Activated CD4-positive, CD25-positive, alpha-beta regulatory T cell (primary cell): ENCODE measurements around the gene DHTKD1.

Experiments used
- DNase-seq, 4 experiments: peaks; one replicate each; lab custom pipeline; 2025; lab: John Stamatoyannopoulos, UW

Gene DHTKD1, protein sequence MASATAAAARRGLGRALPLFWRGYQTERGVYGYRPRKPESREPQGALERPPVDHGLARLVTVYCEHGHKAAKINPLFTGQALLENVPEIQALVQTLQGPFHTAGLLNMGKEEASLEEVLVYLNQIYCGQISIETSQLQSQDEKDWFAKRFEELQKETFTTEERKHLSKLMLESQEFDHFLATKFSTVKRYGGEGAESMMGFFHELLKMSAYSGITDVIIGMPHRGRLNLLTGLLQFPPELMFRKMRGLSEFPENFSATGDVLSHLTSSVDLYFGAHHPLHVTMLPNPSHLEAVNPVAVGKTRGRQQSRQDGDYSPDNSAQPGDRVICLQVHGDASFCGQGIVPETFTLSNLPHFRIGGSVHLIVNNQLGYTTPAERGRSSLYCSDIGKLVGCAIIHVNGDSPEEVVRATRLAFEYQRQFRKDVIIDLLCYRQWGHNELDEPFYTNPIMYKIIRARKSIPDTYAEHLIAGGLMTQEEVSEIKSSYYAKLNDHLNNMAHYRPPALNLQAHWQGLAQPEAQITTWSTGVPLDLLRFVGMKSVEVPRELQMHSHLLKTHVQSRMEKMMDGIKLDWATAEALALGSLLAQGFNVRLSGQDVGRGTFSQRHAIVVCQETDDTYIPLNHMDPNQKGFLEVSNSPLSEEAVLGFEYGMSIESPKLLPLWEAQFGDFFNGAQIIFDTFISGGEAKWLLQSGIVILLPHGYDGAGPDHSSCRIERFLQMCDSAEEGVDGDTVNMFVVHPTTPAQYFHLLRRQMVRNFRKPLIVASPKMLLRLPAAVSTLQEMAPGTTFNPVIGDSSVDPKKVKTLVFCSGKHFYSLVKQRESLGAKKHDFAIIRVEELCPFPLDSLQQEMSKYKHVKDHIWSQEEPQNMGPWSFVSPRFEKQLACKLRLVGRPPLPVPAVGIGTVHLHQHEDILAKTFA

DNA sequence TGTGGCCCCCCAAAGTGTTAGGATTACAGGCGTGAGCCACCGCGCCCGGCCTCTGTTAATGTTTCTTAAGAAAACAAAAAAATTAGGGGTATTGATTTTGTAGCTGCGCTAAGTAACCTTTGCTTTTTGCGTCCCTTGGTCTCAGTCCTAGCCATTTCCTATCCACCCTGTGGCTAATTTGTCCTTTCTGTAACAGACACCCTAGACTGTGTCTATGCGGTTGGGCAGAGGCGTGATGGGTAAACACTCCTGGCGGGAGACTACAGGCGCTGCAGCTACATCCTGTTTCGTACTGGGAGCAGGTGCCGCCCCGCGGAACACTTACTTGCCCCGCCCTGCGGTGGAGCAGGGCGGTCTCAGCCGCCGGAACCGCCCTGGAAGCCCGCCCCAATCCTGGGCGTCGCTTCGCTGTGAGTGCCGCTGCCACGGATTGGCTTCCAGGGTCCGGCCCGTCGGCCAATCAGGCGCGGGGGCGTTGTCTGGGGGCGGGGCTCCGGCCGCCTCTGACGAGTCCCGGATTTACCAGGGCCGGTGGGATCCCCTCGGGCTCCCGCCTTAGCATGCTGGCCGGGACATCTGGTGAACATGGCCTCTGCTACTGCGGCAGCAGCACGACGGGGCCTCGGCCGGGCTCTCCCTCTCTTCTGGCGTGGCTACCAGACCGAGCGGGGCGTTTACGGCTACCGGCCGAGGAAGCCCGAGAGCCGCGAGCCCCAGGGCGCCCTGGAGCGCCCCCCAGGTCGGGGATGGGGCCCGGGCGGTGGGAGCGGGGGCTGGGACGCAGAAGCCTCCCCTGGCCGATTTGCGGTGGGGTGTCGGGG is at the start of gene DHTKD1:
Gene DHTKD1, plus strand, starts transcription at position 506 of the 821 bp plus-strand sequence. Its CDS starts 80 bp downstream, at position 586.
- peak; percentile 94 to 98 (median 97) for DNase-seq

DNA sequence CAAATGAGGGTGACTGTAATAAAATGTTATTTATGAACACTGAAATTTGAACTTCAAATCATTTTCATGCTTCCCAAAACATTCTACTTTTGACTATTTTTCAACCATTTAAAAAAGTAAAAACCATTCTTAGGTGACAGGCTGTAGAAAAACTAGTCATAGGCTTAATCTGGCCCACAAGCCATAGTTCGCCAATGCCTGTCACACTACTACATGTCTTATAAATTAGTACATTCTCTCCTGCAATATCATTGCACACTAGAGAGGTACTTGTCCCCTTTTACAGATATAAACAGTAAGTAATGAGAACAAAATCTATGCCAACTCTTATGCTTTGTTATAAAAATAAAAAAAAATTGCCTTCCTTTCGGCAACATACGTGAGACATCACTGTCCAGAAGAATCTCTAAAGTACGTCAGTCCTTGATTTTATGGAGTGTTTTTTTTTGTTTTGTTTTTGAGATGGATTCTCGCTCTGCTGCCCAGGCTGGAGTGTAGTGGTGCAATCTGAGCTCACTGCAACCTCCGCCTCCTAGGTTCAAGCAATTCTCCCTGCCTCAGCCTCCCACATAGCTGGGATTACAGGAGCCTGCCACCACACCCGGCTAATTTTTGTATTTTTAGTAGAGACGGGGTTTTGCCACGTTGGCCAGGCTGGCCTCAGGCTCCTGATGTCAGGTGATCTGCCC is 49.3 kb upstream of the DHTKD1 start:
- no peak for DNase-seq

- no peak for DNase-seq
These were observed 48.2 kb upstream of the DHTKD1 start for GRCh38 chr10:12020574-12020973.

DNA sequence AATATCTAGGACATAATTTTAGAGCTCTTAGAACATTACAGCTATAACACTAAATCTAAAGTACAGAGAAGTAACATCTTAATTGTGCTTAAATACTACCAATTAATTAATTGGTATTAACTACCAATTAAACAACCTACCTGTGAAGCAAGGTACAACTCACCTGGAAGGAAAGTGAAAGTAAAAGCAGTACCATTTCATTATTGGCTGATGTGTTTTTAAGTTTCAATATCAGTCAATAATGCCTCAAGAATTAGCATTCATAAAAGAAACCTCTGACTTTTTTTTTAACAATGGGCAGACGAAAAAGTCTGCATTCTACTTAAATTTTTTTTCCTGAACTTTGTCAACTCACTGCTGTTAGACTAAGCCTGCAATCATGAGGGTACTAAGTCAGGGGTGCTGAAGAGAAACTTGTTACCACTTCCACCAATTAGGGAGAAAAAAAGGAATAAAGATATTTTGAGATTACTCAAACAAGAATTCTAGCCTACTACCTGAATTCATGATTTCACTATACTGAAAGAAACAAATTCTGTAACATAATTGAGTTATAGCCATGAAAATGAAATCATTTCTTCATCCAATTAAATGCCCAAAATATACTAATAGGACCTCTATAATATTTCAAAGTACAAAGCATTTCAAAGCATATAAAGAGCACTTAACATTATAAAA is 46.0 kb upstream of the DHTKD1 start:
- DNase-seq: no peak

- DNase-seq: no peak
These were observed 43.2 kb upstream of the DHTKD1 start for GRCh38 chr10:12025591-12025990.

DNA sequence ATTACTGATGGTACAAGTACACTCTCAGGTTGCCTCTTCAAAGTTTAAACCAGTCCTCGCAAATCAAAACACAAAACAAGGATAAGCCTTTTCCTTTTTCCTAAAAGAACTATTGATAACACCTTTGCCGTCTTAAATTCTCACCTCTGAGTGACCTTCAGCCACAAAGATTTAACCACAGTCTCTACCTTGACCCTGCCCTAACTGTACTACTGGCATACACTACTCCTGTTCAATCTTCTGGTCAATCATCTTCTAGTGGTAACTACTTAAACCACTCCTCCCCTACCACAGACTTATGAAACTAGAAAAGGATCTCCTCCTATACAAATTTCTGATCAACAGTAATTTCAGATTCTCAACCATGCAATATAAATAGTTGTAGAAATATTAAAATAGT is 41.2 kb upstream of the DHTKD1 start:
- no peak for DNase-seq

DNA sequence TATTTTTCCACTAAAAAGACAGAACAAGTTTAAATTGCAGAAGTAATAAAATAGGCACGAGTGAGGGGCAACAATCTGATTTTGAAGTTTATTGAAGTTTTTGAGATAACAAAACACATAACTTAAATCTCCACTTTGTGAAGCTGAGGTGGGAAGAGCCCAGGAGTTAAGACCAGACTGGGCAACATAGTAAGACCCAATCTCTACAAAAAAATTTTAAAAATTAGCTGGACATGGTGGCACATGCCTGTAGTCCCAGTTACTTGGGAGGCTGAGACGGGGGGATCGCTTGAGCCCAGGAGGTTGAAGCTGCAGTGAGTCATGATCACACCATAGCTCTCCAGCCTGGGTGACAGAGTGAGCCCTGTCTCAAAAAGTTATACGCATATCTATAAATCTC is 37.4 kb upstream of the DHTKD1 start:
- no peak for DNase-seq

GRCh38 chr10:12036073-12036655 is 32.6 kb upstream of the DHTKD1 start:
- DNase-seq: no peak

DNA sequence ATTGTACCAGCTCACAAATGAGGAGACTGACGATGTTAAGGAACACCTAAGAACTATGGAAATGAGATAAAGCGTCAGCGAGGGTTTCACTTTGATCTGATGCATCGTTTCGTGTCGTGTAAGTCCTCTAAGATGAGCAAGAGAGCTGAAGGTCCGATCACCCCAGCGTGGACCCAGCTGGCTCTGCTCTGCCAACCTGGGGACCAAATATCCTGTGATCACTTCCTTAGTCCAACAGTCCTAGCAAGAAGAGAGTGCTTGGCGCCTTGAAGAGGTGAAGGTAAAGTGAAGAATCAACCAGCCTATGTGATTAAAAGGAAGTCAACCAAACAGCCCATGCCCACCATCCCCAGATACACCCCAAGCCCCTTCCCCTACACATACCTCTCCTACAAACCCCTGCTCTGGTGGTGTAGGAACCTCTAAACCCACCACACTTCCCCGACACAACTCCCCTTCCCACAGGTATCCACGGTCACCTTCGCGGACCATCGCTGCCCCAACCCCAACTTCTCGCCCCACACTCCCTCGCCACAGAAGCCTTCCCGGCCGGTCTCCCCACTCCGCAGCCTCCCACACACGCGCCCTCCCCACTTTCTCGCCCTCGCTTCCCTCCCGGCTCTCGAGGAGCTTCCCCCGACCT is 26.9 kb upstream of the DHTKD1 start:
- DNase-seq: no peak

- DNase-seq: peak in 3 of 4 experiments; percentile 18 to 40 (median 33)
These were observed 26.4 kb upstream of the DHTKD1 start for GRCh38 chr10:12042409-12042796.

GRCh38 chr10:12042797-12043651 is 25.7 kb upstream of the DHTKD1 start, which contains the start of gene UPF2:
Gene UPF2 (minus strand): TSS chr10:12042809. CDS start chr10:12035423, 7,386 bp downstream.
- peak; percentile 88 to 95 (median 94) for DNase-seq

DNA sequence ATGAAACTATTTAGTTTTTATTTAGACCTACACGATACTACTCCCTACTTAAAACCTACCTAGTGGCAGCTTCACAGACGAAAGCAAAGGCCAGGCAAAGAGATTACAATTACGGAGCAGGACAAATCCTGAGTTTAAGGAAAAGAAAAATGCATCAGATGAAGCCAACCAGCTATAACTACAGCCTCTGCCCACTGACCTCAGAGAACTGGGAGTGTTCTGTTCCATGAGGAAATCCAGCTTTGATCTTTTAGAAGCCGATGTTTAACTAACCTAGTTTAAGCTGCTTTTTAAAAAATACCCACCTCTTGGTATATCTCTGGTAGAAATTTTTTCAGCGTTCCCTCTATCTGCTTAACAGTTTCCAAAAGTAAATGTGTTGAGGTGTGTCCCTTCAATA is 23.2 kb upstream of the DHTKD1 start:
- no peak for DNase-seq

GRCh38 chr10:12048547-12048946 is 20.2 kb upstream of the DHTKD1 start:
- DNase-seq: no peak

- DNase-seq: no peak
These were observed 18.2 kb upstream of the DHTKD1 start for GRCh38 chr10:12050528-12050927.

DNA sequence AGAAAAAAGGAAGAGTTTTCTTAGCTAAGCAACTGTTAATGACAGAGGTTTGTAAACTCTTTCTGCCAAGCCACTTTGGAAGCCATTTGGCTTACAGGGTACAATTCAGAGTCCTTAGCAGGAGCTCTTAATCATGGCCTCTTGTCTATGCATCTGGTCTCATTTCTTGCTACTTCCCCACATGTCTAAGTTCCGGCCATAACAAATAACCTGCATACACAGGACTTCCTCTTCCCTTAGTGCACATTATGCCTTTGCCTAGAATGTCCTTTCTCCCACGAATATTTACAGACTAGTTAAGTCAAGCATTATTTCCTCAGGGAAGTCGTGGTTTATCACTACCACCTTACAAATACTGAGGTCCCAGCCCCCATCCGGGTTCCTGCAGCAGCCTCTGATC is 17.5 kb upstream of the DHTKD1 start:
- DNase-seq: no peak

GRCh38 chr10:12055732-12056131 is 13.0 kb upstream of the DHTKD1 start:
- no peak for DNase-seq

- no peak for DNase-seq
These were observed 12.0 kb upstream of the DHTKD1 start for GRCh38 chr10:12056748-12057147.

DNA sequence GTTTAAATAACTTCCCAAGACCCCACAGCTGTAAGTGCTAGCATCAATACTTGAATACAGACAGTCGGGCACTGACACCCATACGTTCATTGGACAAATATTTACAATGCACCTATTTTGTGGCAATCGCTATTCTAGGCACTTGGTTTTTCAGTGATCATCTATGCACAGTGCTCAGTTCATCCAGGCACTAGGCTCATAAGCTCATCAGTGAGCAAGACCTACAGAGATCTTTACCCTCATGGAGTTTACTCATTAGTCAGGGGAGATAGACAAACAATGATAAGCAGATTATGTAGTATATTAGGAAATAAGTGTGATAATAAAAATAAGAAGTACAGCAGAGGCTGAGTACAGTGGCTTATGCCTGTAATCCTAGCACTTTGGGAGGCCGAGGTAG is 7.6 kb upstream of the DHTKD1 start:
- DNase-seq: no peak
